ENCODE results near the gene TSPAN12. TPM values are rescaled to one million over a fixed set of nuclear protein-coding genes. Genes with fewer than 3 reads are reported as not detected.

The TSPAN12 gene
- total and polyA plus RNA-seq, 2 donors (not counting 3 experiments of a cell fraction or from before 2014, with no cell fraction given) = 9.3 to 19.8 TPM

GRCh38 chr7:120802751-120803150 lies 55.2 kb downstream of the TSPAN12 start:
- no peak for DNase-seq (ENCODE audit: low read depth, low spot score)
- Histone ChIP-seq H3K9me3 (replicated peaks; ENCODE audit: control insufficient read depth, insufficient read depth, low read length) (no peaks in the 10 kb centered on the region), H3K4me2 (ENCODE audit: insufficient read depth, low read length) (no peak overlapping the region), H3K27ac (ENCODE audit: insufficient read depth, low read depth, low read length) (no peak overlapping the region), H3K9ac (replicated peaks; ENCODE audit: extremely low read depth, insufficient read depth, low read length) (no peak overlapping the region), H2AFZ (ENCODE audit: low read depth, low read length) (no peak overlapping the region), H3K27me3 (ENCODE audit: control insufficient read depth in 2 of 2, insufficient read depth in 2 of 2, low read length in 2 of 2) (no peaks in the 10 kb centered on the region), H3K79me2 (ENCODE audit: control insufficient read depth, insufficient read depth, low read length) (no peaks in the 10 kb centered on the region), H3K4me1 (ENCODE audit: control insufficient read depth, extremely low read depth, insufficient read depth, low read length) (peaks cover 8% of the 10 kb centered on the region), H3K9me1 (replicated peaks; ENCODE audit: control insufficient read depth, extremely low read depth, insufficient read depth, low read length) (no peaks in the 10 kb centered on the region), H3K4me3 (replicated peaks in 1 of 3; ENCODE audit: insufficient read depth in 1 of 3, low read depth in 1 of 3, low read length in 3 of 3) (no peak overlapping the region), H4K20me1 (replicated peaks; ENCODE audit: control insufficient read depth, extremely low read depth, insufficient read depth, low read length) (no peaks in the 10 kb centered on the region), H3K36me3 (ENCODE audit: control insufficient read depth in 2 of 2, extremely low read depth in 1 of 2, insufficient read depth in 2 of 2, low read length in 2 of 2) (no peaks in the 10 kb centered on the region)
- dilution Hi-C loops (cut with MboI; ENCODE audit: extremely low pct_ligation_motif_present, low sequenced_read_pairs) = no loop called here
- ChIA-PET CTCF (interaction anchor here (1.5 to 3.8 kb wide), 2 partner anchors 8 to 10 kb away, joined by 5 to 21 read pairs; no protein-coding TSS in a partner anchor), POLR2A (no interaction called here)
- no peak for FAIRE-seq
- intact Hi-C loops (cut with micrococcal nuclease) = loop anchor here (10.0 kb wide), 1 partner anchor 742 kb away; no protein-coding TSS in a partner anchor
- no peak for TF ChIP-seq JUN (IDR thresholded peaks at IDR 0.05; ENCODE audit: borderline replicate concordance, insufficient read depth, insufficient read length, low read depth)
- TF ChIP-seq CTCF (IDR thresholded peaks at IDR 0.05; ENCODE audit: extremely low read depth in 1 of 2, insufficient read depth in 1 of 2, low read depth in 1 of 2, low read length in 2 of 2) = no peak
- no peak for TF ChIP-seq MYC (IDR thresholded peaks at IDR 0.05; ENCODE audit: low read depth, low read length)
- no peak for TF ChIP-seq GATA2 (IDR thresholded peaks at IDR 0.05; ENCODE audit: insufficient read depth, insufficient read length, low read depth, low read length)
- TF ChIP-seq POLR2AphosphoS5 (IDR thresholded peaks at IDR 0.05; ENCODE audit: insufficient read depth, low read depth, low read length) = no peak
- no peak for TF ChIP-seq POLR2A (IDR thresholded peaks at IDR 0.05; ENCODE audit: low read depth, low read length)
- no peak for TF ChIP-seq FOS (IDR thresholded peaks at IDR 0.05; ENCODE audit: borderline replicate concordance, insufficient read depth, low read length)
- TF ChIP-seq MAX (IDR thresholded peaks at IDR 0.05; ENCODE audit: insufficient read depth, insufficient read length) = no peak
- BruUV-seq (replicated peaks) = no TSS peak

Data from endothelial cell of umbilical vein (primary cell).